Astrocyte of the spinal cord (primary cell): ENCODE results near the gene TFF2.

ENCODE experiments used
- DNase-seq: peaks from one replicate; pipeline ENCODE4 v3.0.0; 2011; ENCODE audit warnings: low read depth, low spot score
- H3K4me3 ChIP-seq: 2 replicates; pipeline ENCODE4 v1.5.1; 2011; ENCODE audit warnings: low read depth, mild to moderate bottlenecking, low read length, moderate library complexity
- in situ Hi-C: cut with HindIII; loops from 2 replicates; pipeline ENCODE4 v1.10.0; 2017; ENCODE audit warnings: low sequenced_read_pairs
- TF ChIP-seq, protein P1 (sequence below): IDR thresholded peaks from 2 replicates; pipeline ENCODE4 v1.5.1; 2012; ENCODE audit warnings: low read depth, mild to moderate bottlenecking, low read length, inconsistent platforms

TFF2 gene

DNA sequence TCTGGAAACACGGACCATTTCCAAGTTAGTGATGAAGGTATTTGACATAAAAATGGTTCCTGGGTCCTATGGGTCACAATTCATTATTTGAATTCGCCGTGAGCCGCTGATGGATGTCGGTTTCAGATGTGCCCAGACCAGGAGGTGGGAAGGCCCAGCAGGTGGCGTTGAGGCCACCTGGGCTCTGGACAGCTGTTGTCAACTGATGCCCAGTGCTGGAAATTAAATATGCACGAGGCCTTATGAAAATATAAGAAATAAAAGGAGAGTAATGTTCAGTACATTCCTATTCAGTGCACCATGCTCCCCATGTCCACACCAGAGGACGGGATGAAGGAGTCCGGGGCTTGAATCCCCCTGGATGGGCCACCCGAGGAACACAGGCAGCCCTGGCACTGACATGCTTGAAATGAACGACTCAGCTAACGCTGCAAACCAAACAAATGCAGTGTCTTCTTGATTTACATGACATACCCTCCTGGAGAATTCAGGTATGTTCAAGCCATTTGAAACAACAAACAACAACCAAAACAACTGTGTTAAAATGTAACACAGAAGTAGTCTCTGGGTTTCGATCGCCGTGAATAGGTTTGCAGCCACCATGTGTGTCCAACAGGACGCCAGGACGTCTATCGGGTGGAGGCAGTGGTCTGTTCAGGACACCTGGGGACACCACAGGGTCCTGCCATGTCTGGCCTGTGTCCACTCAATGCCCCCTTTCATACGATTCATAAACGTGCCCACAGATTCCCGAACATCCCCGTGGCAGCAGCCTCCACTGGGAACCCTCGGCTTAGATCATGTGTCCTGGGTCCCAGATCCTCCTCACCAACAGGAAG, 41.7 kb downstream of the TFF2 start:
- in situ Hi-C loops: no loop called here
- H3K4me3 ChIP-seq: no peak overlapping the region
- TF ChIP-seq, protein P1, sequence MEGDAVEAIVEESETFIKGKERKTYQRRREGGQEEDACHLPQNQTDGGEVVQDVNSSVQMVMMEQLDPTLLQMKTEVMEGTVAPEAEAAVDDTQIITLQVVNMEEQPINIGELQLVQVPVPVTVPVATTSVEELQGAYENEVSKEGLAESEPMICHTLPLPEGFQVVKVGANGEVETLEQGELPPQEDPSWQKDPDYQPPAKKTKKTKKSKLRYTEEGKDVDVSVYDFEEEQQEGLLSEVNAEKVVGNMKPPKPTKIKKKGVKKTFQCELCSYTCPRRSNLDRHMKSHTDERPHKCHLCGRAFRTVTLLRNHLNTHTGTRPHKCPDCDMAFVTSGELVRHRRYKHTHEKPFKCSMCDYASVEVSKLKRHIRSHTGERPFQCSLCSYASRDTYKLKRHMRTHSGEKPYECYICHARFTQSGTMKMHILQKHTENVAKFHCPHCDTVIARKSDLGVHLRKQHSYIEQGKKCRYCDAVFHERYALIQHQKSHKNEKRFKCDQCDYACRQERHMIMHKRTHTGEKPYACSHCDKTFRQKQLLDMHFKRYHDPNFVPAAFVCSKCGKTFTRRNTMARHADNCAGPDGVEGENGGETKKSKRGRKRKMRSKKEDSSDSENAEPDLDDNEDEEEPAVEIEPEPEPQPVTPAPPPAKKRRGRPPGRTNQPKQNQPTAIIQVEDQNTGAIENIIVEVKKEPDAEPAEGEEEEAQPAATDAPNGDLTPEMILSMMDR: no peak
- DNase-seq: no peak

DNA sequence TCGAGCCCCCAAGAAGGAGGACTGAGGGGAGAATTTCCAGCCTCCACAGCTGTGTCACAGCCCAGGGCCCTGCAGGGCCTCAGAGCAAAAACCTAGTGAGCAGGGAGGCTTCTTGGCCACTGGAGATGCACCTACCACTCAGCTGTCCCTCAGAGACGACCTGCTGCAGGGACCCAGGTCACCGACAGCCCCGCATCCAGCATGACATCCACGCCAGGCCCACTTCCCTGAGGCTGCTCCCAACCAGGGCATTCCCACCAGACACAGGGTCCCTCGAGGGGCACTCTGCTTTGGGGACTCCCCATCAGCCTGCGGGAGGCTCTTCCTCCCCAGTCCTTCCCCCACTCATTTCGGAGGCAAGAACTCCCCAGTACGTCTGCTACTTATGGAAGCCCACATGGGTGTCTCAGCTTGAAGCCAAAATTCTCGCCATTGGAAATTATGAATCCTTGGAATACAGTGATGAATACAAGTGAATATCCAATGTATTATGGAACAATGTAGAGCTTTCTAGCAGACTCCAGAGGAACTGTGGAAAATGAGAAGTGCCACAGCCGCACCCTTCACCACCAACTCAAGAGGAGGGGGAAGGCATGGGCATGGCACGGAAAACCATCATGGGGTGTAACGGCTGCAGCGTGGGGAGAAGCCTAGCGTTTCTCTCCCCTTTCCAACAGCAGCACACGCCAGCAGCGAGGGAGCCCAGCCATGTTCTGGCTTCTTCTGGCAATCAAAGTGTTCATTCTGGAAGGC, 42.5 kb downstream of the TFF2 start:
- DNase-seq: no peak
- in situ Hi-C loops: no loop called here
- H3K4me3 ChIP-seq: no peak overlapping the region
- TF ChIP-seq, protein P1: no peak

DNA sequence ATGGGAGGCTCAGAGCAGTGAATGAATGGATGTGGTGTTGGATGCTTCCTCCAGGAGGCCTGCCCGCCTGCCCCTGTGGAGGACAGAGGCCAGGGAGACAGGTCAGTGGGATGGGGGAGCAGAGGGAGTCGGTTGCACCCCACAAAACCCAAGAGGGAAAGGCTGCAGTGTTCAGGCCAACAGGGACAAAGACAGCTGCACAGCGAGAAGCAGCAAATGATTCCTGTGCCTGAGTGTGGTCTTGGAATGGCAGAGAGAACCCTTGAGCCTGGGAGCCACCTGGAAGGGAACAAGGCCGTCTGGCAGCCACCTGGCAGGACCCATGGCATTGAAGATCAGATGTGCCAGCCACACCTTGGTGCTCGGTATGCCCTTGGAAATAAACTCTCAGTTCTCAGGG, 43.7 kb downstream of the TFF2 start:
- DNase-seq: no peak
- no peak overlapping the region for H3K4me3 ChIP-seq
- in situ Hi-C loops: no loop called here
- TF ChIP-seq, protein P1: no peak

DNA sequence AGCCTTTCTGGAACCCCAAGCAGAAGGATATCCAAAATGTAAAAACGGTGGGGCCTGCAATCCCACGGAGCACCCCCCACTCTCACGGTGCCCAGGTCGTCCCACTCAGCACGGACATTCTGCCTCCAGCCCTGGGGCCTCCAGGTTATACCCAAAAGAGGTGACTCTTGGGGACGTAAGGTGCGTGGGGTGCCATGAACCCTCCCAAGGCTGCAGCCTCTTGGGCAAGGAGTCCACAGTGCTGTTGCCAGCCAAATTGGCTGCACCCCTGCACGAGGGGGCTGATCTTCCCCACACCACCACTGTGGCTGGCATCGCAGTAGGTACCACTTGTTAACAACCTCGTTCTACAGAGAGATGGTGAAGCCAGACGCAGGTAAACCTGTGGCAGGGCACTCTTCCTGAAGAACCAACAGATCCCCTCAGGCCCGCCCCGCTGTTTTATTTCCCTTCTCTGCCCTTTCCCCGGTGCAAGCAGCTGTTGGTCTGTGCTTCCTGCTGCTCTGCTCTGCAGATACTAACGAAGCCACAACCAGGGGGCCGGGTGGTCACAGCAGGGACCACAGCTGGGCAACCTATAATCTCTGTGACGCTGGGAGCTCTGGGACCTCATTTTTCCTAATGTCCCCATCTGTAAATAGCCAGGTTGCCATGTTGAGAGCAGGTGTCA, 44.3 kb downstream of the TFF2 start:
- in situ Hi-C loops: no loop called here
- TF ChIP-seq, protein P1: no peak
- no peak overlapping the region for H3K4me3 ChIP-seq
- DNase-seq: no peak

DNA sequence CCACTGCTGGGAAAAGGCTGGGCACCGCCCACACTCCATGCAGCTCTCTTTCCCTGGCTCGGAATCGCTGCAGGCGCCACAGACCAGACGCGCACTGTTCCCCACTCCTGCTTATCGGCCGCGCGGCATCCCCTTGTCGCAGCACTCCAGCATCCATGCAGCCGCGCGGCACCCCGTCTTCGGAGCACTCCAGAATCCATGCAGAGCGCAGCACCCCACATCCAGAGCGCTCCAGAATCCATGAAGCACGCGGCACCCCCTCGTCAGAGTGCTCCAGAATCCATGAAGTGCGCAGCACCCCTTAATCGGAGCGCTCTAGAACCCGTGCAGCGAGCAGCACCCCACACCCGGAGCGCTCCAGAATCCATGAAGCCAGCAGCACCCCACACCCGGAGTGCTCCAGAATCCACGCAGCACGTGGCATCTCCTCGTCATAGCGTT, 45.1 kb downstream of the TFF2 start:
- no peak overlapping the region for H3K4me3 ChIP-seq
- DNase-seq: no peak
- TF ChIP-seq, protein P1: no peak
- in situ Hi-C loops: no loop called here
